Fibroblast of lung (primary cell): ENCODE data around the gene CDH4.

ENCODE experiments used
- CTCF ChIP-seq, 2 donors: IDR thresholded peaks in 1 of 2; conservative IDR thresholded peaks in 1 of 2; 1 replicate in 1 of 2; 2 replicates in 1 of 2; pipeline ENCODE4 v1.5.1; 2011 to 2012; ENCODE audit warnings: low read length in 2 of 2, control low read depth in 1 of 2, inconsistent platforms in 1 of 2, low read depth in 1 of 2, mild to moderate bottlenecking in 1 of 2
- EZH2 ChIP-seq: IDR thresholded peaks from 2 replicates; pipeline ENCODE4 v1.5.1; 2012; ENCODE audit warnings: low read length, control low read depth, mild to moderate bottlenecking; ENCODE audit errors: missing control alignments

- TF ChIP-seq CTCF (conservative IDR thresholded peaks at IDR 0.05 in 1 of 2, IDR thresholded peaks at IDR 0.05 in 1 of 2; ENCODE audit: low read depth in 1 of 2, low read length in 2 of 2) (no peak), EZH2 (no peak)
Observed at GRCh38 chr20:61601853-61602252, 349.8 kb downstream of the CDH4 start.
